ENCODE measurements around the gene RITA1.

DNA sequence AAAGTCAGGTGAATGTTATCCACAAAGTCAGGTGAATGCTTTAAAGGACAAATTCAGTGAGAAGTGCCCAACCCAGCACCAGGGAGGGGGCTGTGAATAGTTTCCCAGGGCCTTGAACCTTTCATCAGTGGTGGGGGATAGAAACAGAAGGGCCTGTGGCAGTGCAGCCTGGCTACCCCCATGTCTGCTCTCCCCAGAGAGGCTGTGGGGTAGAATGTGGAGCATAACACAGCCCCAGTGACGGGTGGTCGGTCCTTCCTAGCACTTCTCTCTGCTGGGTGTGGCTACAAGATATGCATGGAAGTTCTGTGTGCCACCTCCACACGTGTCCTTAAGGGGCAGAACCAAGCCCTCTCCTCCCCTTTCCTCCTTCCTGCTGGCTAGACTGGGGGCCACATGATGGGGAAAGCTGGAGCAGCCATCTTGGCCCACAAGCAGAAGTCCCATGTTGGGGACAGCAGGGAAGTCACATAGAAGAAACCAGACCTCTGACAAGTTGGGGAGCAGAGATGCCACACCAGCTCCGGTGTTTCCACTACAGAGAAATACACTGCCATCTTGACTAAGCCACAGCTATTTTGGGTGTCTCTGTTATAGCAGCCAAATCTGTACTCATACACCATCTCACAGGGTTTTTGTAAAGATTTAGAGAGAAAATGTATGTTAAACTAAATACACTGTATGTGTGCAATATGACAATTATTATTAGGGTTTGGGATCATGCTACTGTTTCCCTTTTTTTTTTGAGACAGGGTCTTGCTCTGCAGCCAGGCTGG is 17.0 kb downstream of the RITA1 start:
- TF ChIP-seq POLR2A (IDR thresholded peaks at IDR 0.05) (no peak), POLR2AphosphoS5 (IDR thresholded peaks at IDR 0.05) (no peak), EP300 (IDR thresholded peaks at IDR 0.05) (no peak)
- TF ChIP-seq, protein P1, sequence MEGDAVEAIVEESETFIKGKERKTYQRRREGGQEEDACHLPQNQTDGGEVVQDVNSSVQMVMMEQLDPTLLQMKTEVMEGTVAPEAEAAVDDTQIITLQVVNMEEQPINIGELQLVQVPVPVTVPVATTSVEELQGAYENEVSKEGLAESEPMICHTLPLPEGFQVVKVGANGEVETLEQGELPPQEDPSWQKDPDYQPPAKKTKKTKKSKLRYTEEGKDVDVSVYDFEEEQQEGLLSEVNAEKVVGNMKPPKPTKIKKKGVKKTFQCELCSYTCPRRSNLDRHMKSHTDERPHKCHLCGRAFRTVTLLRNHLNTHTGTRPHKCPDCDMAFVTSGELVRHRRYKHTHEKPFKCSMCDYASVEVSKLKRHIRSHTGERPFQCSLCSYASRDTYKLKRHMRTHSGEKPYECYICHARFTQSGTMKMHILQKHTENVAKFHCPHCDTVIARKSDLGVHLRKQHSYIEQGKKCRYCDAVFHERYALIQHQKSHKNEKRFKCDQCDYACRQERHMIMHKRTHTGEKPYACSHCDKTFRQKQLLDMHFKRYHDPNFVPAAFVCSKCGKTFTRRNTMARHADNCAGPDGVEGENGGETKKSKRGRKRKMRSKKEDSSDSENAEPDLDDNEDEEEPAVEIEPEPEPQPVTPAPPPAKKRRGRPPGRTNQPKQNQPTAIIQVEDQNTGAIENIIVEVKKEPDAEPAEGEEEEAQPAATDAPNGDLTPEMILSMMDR (IDR thresholded peaks at IDR 0.05) = no peak

Data from suprapubic skin (tissue), 4 donors.